HG02885 (cell line): ENCODE data around the gene GIPC1.
"Not testable (repeated sequence)": the region's sequence is repeated elsewhere in the genome, so short reads cannot be mapped to it uniquely, and the experiment has no call there.

Experiments
- ATAC-seq: cut with Tn5 transposase; IDR thresholded peaks from one replicate; pipeline ENCODE4 v1.9.1; 2021; ENCODE audit warnings: mild to moderate bottlenecking; ENCODE audit not compliant: unreplicated experiment, poor library complexity

The GIPC1 gene

DNA sequence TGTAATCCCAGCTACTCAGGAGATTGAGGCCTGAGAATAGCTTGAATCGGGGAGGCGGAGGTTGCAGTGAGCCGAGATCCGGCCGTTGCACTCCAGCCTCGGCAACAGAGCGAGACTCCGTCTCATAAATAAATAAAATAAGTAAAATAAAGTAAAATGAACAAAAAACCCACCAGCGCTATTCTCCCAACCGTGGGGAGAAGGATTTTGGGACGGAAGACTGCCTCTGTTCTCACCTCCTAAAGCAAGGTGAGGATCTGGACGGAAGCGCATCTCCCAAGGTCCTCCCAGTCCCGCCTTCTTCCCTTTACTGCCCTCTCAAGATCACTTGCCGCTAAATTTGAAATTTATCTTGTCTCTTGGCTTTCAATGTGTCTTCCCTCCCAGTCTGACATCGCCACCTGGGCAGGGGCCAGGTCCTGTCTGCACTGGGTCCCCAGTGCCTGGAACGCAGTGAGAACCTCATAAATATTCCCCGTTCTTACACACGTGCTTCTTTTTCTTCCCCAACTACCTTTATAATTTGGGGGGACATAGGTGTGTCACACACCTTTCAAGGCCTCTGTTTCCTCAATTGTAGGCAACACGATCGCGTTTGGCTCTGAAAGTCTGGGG, 23.4 kb upstream of the GIPC1 start:
- ATAC-seq = no peak

DNA sequence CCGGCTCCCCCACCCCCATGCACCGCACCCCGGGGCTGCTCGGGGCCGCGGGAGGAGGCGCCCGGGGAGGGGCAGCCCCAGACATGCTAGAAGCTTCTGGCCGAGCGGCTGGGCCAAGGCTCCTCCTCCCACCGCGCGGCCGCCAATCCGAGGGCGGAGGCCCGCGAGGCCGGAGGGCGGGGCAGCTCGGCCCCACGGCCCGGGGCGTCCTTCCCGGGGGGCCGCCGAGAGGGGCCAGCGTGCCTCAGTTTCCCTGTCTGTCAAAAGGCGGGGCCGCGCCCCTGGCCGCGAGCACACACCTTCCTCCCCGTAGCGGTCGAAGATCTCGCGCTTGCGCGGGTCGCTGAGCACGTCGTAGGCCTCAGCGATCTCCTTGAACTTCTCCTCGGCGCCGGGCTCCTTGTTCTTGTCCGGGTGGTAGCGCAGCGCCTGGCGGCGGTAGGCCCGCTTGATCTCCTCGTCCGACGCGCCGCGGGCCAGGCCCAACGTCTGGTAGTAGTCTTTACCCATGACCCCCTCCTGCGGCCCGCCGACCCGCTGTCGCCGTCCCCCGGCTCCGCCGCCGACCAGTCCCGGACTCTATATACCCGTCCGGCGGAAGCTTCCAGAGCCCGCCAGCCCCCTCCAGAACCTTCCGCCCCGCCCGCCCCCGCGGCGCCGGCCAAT, 22.0 kb upstream of the GIPC1 start, which contains the start of gene DNAJB1:
TSS of gene DNAJB1 (minus strand) at position 558 of the 666 bp plus-strand sequence. CDS start at position 510, 48 bp downstream.
- peak; percentile 66 for ATAC-seq

DNA sequence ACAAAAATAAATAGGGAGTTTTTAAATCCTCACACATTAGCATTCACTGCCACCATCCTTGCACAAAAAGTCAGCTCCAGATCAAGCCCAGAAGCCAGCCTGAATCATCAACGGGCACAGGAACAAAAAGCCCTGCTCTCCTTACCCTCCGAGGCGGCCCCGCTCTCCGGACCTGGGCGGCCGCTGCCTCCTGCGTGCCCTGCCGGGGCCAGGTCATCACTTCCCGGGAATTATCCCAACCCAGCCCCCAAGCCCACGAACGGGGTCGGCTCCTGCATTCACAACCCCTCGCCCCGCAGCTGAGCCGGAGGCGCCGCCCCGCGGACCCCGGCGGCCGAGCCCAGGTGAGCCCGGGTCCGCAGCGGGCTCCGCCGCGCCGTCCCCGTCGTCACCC, 21.5 kb upstream of the GIPC1 start:
- ATAC-seq = no peak

DNA sequence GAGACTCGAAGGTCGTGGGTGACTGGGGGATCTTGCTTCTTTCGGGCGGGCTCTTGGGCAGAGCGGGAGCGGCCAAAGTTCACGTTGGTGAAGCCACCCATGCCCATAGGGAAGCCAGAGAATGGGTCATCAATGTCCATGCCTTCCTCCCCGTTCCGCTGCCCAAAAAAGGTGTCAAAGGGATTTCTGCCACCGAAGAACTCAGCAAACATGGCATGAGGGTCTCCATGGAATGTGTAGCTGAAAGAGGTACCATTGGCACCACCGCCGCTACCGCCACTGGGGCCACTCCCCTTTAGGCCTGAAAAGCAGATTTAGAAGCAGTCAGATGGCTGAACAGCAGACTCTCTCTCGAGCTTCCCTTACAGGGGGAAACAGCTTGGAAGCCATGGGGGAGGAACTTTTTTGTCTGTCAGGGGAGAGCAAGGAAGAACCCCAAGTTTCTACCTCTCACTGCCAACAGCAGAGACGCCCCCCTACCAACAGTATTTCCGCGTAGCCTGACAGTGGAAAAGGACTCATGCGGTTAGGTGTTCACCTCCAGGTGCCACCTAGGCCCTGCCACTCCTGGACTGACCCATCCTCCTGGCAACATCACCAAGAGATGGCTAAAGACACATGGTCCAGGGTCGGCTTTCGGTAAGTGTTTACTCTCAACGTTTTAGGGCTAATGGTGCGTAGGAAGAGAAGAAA, 21.0 kb upstream of the GIPC1 start:
- ATAC-seq = no peak

DNA sequence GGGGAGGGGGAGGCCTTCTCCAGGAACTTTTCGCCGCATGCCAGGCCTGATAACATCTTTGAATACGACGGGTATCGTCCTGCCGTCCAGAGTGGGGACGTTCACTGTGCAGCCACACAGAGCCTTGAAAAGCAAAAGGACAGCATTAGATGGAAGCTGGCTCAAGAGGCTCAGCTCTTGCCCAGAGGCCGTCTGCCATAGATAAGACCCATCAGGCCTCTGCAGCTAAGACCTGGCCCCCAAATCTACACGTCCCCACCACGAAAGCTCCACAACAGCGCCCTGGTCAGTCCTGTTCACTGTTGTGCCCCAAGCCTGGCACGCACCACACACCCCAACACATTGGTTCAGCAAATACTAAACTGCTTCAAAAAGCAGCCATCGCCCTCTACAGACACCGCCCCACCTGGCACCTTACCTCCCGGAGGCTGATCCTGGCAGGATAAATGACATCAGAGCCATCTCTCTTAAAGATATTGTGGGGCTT, 20.2 kb upstream of the GIPC1 start:
- ATAC-seq = no peak

DNA sequence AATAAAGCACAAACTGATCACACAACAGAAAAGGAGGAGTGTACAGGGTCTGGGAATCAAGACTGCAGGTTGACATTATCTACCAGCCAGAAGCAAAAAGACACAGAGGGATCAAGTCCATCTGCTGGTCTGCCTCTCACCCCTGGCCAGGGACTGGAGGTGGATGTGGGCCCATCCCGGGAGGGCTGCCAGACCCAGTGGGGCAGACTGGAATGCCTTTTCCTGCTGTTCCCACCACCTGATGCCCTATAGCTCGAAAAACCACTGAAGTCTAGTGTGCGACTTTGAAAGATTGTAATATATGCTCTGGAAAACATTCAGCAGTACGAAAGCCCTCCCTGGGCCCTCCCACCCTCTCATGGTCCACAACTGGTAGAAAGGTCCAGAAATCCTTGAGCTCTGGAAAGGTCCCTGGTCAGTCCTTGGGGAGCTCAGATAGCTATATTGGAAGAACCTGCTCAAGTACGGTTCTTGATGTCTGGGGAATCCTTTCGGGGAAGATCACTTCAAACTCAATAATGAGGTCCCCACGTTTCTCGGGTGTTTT, 19.6 kb upstream of the GIPC1 start:
- no peak for ATAC-seq

DNA sequence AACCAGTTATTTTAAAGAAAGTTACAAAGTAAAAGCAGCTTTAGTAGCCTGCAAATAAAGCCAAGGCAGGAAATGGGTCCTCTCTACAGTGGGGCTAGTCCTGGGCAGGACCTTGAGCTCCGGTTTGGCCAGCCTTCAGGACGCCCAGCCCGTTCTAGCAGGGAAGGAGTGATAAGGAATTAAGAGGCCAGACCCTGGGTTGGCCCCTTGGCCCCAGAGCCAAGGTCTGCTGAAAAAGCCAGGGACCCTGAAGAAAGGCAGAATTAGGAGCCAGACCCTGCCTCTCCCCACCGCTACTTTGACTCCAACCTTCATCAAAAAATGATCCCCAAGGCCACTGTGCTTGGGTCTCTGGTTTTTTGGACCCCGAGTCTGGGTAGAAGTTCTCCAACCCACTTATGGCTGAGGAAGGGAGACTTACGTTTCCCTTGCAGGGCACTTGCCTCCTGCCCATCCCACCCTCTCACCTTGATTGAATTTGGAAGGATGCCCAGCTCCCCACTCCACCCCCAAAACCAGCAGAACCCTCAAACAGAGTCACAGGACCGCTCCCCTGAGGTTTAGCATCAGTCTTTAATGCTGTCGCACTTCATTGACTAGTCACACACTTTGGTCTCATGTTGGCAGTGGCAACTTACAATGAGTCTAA, 18.4 kb upstream of the GIPC1 start:
- ATAC-seq = no peak

DNA sequence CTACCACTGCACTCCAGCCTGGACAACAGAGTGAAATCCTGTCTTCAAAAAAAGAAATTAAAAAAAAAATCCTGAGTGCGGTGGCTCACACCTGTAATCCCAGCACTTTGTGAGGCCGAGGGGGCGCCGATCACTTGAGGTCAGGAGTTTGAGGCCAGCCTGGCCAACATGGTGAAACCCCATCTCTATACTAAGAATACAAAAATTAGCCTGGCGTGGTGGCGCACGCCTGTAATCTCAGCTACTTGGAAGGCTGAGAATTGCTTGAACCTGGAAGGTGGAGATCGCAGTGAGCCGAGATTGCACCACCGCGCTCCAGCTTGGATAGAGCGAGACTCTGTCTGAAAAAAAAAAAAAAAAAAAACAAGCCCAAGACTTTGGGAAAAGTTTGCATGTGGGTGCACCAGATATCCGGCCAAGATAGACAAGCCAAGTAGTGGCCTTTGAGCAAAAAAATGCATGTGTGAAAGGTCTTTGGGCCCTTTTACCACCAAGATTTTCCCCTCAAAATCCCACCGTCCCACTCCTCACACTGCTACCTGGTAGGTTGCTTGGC, 16.6 kb upstream of the GIPC1 start:
- no peak for ATAC-seq

DNA sequence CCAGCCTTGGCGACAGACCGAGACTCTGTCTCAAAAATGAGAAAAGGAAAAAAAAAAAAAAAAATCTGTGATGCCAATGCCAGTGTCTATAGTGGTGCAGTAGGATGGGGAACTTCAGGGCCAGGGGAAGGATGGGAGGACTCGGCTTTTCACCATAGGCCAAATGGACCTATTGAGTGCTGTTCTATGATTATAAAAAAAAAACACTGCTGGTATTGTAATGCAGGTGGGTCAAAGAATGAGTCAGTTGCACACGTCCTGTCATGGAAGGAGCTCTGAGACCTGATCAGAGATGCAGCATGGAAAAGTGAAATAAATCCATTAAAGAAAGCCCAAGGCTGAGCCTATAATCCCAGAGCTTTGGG, 15.3 kb upstream of the GIPC1 start:
- no peak for ATAC-seq

DNA sequence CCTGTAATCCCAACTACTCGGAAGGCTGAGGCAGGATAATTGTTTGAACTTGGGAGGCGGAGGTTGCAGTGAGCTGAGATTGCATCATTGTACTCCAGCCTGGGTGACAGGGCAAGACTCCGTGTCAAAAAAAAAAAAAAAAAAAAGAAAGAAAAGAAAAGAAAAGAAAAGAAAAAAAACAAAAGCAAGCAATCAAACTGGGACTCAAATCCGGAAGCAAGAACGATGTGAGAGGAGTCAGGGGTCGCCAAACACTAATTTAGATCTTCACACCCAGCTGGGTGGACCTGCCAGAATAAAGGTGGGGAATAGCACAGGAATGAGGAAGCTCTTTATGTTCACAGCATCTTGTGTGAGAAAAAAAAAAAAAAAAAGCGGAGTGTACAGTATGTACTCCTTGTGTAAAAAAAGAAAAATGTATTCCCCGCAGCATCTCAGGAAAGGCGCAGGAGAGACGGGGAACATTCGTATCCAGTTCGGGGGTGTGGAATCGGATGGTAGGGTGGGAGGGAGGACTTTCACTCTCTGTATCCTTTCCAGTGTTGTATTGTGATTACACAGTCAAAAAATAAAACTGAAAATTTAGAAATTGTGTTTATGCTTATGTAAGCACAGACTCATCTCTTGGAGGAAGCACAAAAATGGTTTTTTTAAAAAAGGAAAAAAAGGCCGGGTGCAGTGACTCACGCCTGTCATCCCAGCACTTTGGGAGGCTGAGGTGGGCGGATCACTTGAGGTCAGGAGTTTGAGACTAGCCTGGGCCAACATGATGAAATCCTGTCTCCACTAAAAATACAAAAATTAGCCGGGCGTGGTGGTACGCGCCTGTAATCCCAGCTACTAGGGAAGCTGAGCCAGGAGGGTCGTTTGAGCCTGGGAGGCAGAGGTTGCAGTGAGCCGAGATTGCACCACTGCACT, 14.6 kb upstream of the GIPC1 start:
- no peak for ATAC-seq

DNA sequence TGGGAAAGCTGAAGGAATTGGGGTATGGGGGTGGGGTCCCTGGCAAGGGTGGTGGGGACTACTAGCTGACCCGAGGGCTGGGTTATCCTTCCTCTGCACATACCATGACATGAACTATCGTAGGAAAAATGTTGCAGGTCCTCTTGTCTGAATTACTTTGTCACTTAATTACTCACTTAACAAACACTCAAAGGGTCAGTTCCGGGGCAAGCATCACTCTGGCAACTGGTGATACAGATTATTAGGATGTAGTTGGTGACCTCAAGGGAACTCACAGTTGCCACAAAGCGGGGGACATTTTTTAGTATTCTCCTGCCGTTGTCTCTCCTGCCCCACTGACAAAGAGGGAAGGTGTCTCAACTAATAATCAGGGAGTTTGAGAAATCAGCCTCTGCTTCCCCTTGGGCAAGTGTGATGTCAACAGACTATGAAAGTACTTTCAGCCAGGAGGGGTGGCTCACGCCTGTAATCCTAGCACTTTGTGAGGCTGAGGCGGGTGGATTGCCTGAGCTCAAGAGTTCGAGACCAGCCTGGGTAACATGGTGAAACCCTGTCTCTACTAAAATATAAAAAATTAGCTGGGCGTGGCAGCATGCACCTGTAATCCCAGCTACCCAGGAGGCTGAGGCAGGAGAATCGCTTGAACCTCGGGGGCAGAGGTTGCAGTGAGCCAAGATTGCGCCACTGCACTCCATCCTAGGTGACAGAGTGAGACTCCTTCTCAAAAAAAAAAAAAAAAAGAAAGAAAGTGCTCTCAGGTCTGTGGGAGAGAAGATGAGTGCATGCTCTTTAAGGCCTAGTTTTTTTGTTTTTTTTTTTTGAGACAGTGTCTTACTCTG, 12.0 kb upstream of the GIPC1 start:
- ATAC-seq = no peak

DNA sequence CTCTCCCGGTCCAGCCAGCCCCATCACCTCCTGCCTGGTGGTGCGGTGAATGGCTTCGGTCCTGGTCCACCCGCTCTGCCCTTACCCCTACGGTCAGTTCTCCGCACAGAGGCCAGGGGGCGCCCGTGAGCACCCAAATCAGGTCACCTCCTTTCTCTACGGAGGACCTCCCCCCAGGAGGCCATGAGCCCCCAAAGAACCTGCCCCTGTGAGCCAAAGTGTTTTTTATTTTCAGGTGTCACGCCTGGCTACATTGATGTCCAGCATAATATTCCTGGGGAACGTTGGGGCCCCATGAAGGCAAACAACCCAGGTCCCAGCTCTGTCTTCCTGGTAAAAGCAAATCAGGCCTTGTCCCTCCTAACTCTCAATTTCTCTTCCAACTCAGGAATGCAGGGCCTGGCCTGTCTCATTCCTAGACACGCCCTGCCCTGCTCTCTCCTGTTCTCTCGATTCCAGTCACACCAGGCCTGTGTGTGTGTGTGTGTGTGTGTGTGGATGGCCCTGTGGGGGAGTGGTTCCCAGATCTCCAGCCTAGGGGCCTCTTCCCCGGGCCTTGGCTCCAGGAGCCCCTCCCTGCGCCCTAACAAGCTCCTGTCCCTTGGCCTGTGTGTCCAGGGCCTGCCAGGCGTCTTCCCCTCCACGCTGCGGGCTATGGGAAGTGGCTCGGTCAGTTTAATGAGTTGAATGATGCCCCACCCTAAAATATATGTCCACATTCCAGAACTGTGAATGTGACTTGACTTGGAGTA, 9.7 kb upstream of the GIPC1 start:
- ATAC-seq = no peak

DNA sequence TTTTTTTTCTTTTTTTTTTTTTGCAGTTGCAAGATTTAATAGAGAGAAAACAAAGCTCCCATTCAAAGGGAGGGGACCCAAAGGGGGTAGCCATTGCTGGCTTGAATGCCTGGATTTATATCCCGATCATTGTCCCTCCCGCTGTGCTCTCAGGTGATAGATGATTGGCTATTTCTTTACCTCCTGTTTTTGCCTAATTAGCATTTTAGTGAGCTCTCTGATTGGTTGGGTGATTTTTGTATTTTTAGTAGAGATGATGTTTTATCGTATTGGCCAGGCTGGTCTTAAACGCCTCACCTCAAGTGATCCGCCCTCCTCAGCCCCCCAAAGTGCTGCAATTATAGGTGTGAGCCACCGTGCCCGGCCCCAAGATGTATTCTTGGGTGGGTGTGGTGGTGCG, 8.6 kb upstream of the GIPC1 start:
- ATAC-seq = not testable (repeated sequence)

DNA sequence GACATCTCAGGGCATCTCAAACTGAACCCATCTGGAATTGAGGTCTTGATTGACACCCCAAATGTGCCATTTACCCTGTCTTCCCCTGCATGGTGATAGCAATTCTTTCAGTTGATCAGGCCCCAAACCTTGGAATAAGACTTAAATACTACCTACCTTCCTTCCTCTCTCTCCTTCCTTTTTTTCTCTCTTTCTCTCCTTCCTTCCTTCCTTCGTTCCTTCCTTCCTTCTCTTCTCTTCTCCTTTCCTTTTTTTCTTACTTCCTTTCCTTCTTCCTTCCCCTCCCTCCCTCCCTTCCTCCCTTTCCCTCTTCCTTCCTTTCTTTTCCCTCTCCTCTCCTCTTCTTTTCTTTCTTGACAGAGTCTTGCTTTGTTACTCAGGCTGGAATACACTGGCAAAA, 7.4 kb upstream of the GIPC1 start:
- ATAC-seq = no peak

DNA sequence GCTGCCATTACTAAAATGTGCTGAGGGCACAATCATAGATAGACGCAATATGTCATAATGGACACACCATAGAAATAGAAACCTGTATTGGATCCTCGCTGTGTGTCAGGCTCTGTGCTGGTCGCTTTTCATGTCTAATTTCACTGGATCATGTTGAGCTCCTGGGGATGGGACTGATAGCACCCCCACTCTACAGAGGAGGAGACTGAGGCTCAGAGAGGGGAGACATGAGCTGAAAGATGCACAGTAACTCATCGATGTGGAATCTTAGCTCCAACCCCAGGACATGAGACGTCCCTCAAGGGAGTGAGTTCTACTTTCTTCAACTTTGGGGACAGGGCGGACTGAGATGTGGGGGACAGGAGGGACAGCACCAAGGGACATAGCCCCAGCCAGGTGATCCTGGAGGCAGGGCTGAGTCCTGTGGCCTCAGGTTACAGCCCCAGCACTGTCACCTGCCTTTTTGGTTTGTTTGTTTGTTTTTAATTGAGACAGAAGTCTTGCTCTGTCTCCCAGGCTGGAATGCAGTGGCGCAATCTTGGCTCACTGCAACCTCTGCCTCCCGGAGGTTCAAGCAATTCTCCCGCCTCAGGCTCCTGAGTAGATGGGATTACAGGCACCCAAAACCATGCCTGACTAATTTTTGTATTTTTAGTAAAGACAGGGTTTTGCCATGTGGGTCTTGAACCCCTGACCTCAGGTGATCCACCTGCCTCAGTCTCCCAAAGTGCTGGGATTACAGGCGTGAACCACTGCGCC, 6.6 kb upstream of the GIPC1 start:
- ATAC-seq = no peak

DNA sequence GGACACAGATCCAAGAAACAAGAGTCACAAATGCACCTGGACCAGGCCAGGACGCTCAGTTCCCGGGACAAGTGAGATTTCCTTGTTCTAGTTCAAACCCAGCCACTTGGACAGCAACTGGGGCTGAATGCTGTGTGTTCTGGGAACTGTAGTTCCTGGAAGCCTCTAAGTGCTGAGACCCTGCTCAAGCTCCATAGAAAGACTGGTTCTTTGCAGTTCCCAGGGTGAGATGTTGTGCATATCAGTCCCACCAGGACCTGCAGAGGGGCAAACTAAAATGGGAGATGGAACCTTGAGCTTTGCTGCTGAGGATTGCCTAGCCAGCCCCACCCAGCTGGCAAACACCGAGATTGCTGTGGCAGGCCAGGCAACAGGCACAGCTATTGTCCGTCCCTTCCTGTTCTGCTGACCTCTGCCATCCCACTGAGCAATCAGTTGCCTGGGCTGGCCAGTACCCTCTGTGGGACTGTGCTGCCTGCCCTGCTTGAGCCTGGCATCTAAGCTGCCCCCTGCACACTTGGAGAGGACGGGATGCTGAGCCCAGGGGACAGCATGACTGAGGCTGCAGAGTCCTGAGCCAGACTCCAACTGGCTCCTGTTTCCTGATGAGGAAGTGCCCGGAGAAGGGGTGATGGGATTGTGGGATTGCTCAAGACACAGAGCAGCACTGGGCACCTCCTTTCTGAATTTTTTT, 1.4 kb upstream of the GIPC1 start:
- ATAC-seq = no peak

DNA sequence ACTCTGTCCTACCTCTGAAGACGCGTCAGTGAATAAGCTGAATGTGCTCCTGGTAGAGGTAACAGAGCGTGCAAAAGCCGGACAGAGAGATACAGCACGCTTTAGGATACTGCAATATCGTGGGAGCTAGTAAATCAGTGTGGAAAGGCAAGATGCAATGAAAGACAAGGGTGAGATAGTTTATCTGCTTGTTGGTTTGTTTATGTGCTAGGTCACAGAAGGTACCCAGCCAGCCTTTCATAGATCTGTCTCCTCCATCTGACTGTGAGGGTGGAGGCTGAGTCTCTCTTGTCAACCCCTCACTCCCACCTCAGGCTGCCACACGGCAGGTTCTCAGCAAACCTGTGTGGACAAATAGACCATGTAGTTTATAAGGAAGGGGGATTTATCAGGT, 904 bp upstream of the GIPC1 start:
- no peak for ATAC-seq
